Colonic mucosa (tissue), 4 donors: ENCODE data around the gene CMSS1. TPM values are rescaled to one million over a fixed set of nuclear protein-coding genes. Genes with fewer than 3 reads are reported as not detected.

Experiments used
- DNase-seq: peaks from one replicate; pipeline ENCODE4 v3.0.0-alpha.2; 2020
- H3K27ac ChIP-seq: fragments of 200-600 bp; one replicate; pipeline ENCODE4 v1.8.0; 2021
- H3K27me3 ChIP-seq: fragments of 200-600 bp; one replicate; pipeline ENCODE4 v1.8.0; 2021
- H3K36me3 ChIP-seq: fragments of 200-600 bp; one replicate; pipeline ENCODE4 v1.8.0; 2021
- H3K4me1 ChIP-seq: fragments of 200-600 bp; one replicate; pipeline ENCODE4 v1.8.0; 2021; ENCODE audit warnings: mild to moderate bottlenecking
- H3K4me3 ChIP-seq: fragments of 200-600 bp; one replicate; pipeline ENCODE4 v1.8.0; 2021
- H3K9ac ChIP-seq, 2 donors: one replicate each; pipeline ENCODE4 v1.7.0; 2013; ENCODE audit warnings: control low read depth in 2 of 2, low read depth in 2 of 2, low read length in 2 of 2
- H3K9me3 ChIP-seq: fragments of 200-600 bp; one replicate; pipeline ENCODE4 v1.8.0; 2021
- CTCF ChIP-seq: fragments of 200-600 bp; IDR thresholded peaks from one replicate; pipeline ENCODE4 v1.8.0; 2022; ENCODE audit warnings: antibody characterized with exemption, mild to moderate bottlenecking
- intact Hi-C: fragments of 100-400 bp; cut with DNase I; formaldehyde crosslinking; loops from one replicate; pipeline ENCODE4 v1.14.1; 2022
- total RNA-seq, 2 donors: library from RNA; stranded (reverse); fragmentation: NEBNext Ultra II Directional in 1 of 2; extraction: Animal tissue kit (Norgen Biotek cat#: 25700) in 1 of 2; gene quantifications; one replicate each; pipeline ENCODE4 v1.2.1, GENCODE V29; 2021
- donor health status: healthy.
- donor health status: DM: no; HTN: no; CAD: no.
- donor health status: DM: no; HTN: no; CAD: no.

CMSS1 gene
- total RNA-seq, 2 donors from 2014 or later = 10.7 to 24.7 TPM

GRCh38 chr3:99857278-99857677, 39.6 kb downstream of the CMSS1 start:
- no peak overlapping the region for H3K9ac ChIP-seq

GRCh38 chr3:99858469-99858868, 40.8 kb downstream of the CMSS1 start:
- no peak for TF ChIP-seq CTCF
- H3K27me3 ChIP-seq = no peaks in the 10 kb centered on the region
- H3K4me1 ChIP-seq = no peaks in the 10 kb centered on the region
- no peak for DNase-seq
- no peaks in the 10 kb centered on the region for H3K9me3 ChIP-seq
- H3K27ac ChIP-seq = no peak overlapping the region
- H3K9ac ChIP-seq = no peak overlapping the region
- intact Hi-C loops = no loop called here
- no peak overlapping the region for H3K4me3 ChIP-seq
- H3K36me3 ChIP-seq = no peaks in the 10 kb centered on the region

More at GRCh38 chr3:99857278-99857677, 39.6 kb downstream of the CMSS1 start:
- no peak for DNase-seq
- Histone ChIP-seq H3K27ac (no peak overlapping the region), H3K4me1 (no peaks in the 10 kb centered on the region), H3K27me3 (no peaks in the 10 kb centered on the region), H3K4me3 (no peak overlapping the region), H3K36me3 (no peaks in the 10 kb centered on the region), H3K9me3 (no peaks in the 10 kb centered on the region)
- TF ChIP-seq CTCF = no peak
- intact Hi-C loops = no loop called here

- H3K27me3 ChIP-seq = no peaks in the 10 kb centered on the region
- no peak for TF ChIP-seq CTCF
- DNase-seq = no peak
- H3K4me1 ChIP-seq = no peaks in the 10 kb centered on the region
- H3K36me3 ChIP-seq = no peaks in the 10 kb centered on the region
- peak overlapping the region; percentile 39 for H3K27ac ChIP-seq
- intact Hi-C loops = no loop called here
- H3K4me3 ChIP-seq = no peak overlapping the region
- H3K9me3 ChIP-seq = no peaks in the 10 kb centered on the region
- no peak overlapping the region for H3K9ac ChIP-seq
Observed at GRCh38 chr3:99859825-99860224, 42.2 kb downstream of the CMSS1 start.

GRCh38 chr3:99861216-99861615, 43.6 kb downstream of the CMSS1 start:
- no peaks in the 10 kb centered on the region for H3K4me1 ChIP-seq
- no peak overlapping the region for H3K27ac ChIP-seq
- intact Hi-C loops = no loop called here

GRCh38 chr3:99862208-99862607, 44.5 kb downstream of the CMSS1 start:
- no peaks in the 10 kb centered on the region for H3K4me1 ChIP-seq
- no peaks in the 10 kb centered on the region for H3K9me3 ChIP-seq
- H3K27ac ChIP-seq = no peak overlapping the region
- H3K9ac ChIP-seq = no peak overlapping the region
- no peak overlapping the region for H3K4me3 ChIP-seq
- intact Hi-C loops = no loop called here
- H3K27me3 ChIP-seq = no peaks in the 10 kb centered on the region
- no peak for DNase-seq
- TF ChIP-seq CTCF = no peak
- H3K36me3 ChIP-seq = no peaks in the 10 kb centered on the region

More at GRCh38 chr3:99861216-99861615, 43.6 kb downstream of the CMSS1 start:
- H3K9me3 ChIP-seq = no peaks in the 10 kb centered on the region
- H3K36me3 ChIP-seq = no peaks in the 10 kb centered on the region
- TF ChIP-seq CTCF = no peak
- no peak overlapping the region for H3K9ac ChIP-seq
- H3K4me3 ChIP-seq = no peak overlapping the region
- DNase-seq = no peak
- H3K27me3 ChIP-seq = no peaks in the 10 kb centered on the region

- H3K27ac ChIP-seq = no peak overlapping the region
- H3K4me3 ChIP-seq = no peak overlapping the region
- H3K9me3 ChIP-seq = no peaks in the 10 kb centered on the region
- intact Hi-C loops = no loop called here
- H3K4me1 ChIP-seq = no peaks in the 10 kb centered on the region
- DNase-seq = no peak
- no peak for TF ChIP-seq CTCF
- H3K36me3 ChIP-seq = no peaks in the 10 kb centered on the region
- no peaks in the 10 kb centered on the region for H3K27me3 ChIP-seq
- H3K9ac ChIP-seq = no peak overlapping the region
Observed at GRCh38 chr3:99863002-99863401, 45.3 kb downstream of the CMSS1 start.
